22Rv1 (cell line): ENCODE data around the gene FAM163B.

Source experiments
- CTCF ChIP-seq: fragments of 450-650 bp; IDR thresholded peaks from 2 replicates; pipeline ENCODE4 v1.5.1; 2017; ENCODE audit warnings: mild to moderate bottlenecking
- ZFX ChIP-seq: fragments of 450-650 bp; IDR thresholded peaks from 2 replicates; pipeline ENCODE4 v1.6.1; 2017; ENCODE audit warnings: antibody characterized with exemption, borderline replicate concordance

- TF ChIP-seq CTCF (no peak), ZFX (no peak)
These were observed 40.8 kb upstream of the FAM163B start for GRCh38 chr9:133650026-133650425.
